Panc1 (cell line): ENCODE results near the gene C16orf89. TPM values are rescaled to one million over a fixed set of nuclear protein-coding genes. Genes with fewer than 3 reads are reported as not detected.

Source experiments
- ATAC-seq: fragments of 200-7000 bp; cut with Tn5 transposase; 2 replicates; pipeline ENCODE4 v1.9.1; 2020; ENCODE audit warnings: mild to moderate bottlenecking, moderate library complexity
- BruUV-seq: library from RNA; stranded (reverse); fragments of 400-500 nt; replicated peaks from 2 replicates; lab custom pipeline; 2021; lab: Mats Ljungman, UMichigan
- CTCF ChIA-PET: fragments of 300-600 bp; sonication (Branson Sonifier 250); formaldehyde crosslinking; loops from one replicate; lab custom pipeline; 2022; ENCODE audit warnings: antibody characterized with exemption; lab: Charles Lee
- POLR2A ChIA-PET: fragments of 300-600 bp; sonication (Branson Sonifier 250); formaldehyde crosslinking; loops from one replicate; lab custom pipeline; 2022; ENCODE audit warnings: antibody characterized with exemption; lab: Charles Lee
- DNase-seq: peaks from one replicate; pipeline ENCODE4 v3.0.0-alpha.2; 2010; ENCODE audit warnings: low read depth, low spot score
- H3K27ac ChIP-seq: 2 replicates; pipeline ENCODE4 v1.5.1; 2011; ENCODE audit warnings: mild to moderate bottlenecking, low read length, inconsistent platforms
- H3K27me3 ChIP-seq: fragments of 200-500 bp; sonication (Bioruptor generic); 2 replicates; pipeline ENCODE4 v1.6.0; 2014; ENCODE audit warnings: low read length, inconsistent platforms; ENCODE audit not compliant: control insufficient read depth, insufficient read depth
- H3K36me3 ChIP-seq: fragments of 200-500 bp; sonication (Bioruptor generic); 2 replicates; pipeline ENCODE4 v1.5.1; 2014; ENCODE audit warnings: inconsistent platforms, mild to moderate bottlenecking, low read length, moderate library complexity; ENCODE audit not compliant: control insufficient read depth, insufficient read depth
- H3K4me1 ChIP-seq: 2 replicates; pipeline ENCODE4 v1.5.1; 2011; ENCODE audit warnings: inconsistent platforms, mild to moderate bottlenecking, low read length, moderate library complexity; ENCODE audit not compliant: control insufficient read depth, insufficient read depth
- H3K4me3 ChIP-seq, 2 experiments: 2 replicates each; pipeline ENCODE4 v1.5.1; 2011 to 2012; ENCODE audit warnings: low read depth in 2 of 2, low read length in 2 of 2, mild to moderate bottlenecking in 2 of 2, inconsistent platforms in 1 of 2, moderate library complexity in 1 of 2
- H3K9me3 ChIP-seq: fragments of 200-500 bp; sonication (Bioruptor generic); 2 replicates; pipeline ENCODE4 v1.5.1; 2014; ENCODE audit warnings: low read depth, mild to moderate bottlenecking, inconsistent platforms, low read length, moderate library complexity; ENCODE audit not compliant: control insufficient read depth, insufficient read depth
- CTCF ChIP-seq: fragments of 450-650 bp; IDR thresholded peaks from 2 replicates; pipeline ENCODE4 v1.5.1; 2017; ENCODE audit warnings: mild to moderate bottlenecking
- POLR2AphosphoS5 ChIP-seq: IDR thresholded peaks from 2 replicates; pipeline ENCODE4 v1.6.1; 2012; ENCODE audit warnings: mild to moderate bottlenecking, low read depth, low read length, moderate library complexity
- REST ChIP-seq, 2 experiments: IDR thresholded peaks; 2 replicates each; pipeline ENCODE4 v1.6.1; 2011 to 2012; ENCODE audit warnings: low read depth in 2 of 2, control low read depth in 1 of 2, low read length in 1 of 2, mild to moderate bottlenecking in 1 of 2, moderate library complexity in 1 of 2; ENCODE audit not compliant: insufficient read depth in 1 of 2
- SIN3A ChIP-seq: IDR thresholded peaks from 2 replicates; pipeline ENCODE4 v1.6.1; 2012; ENCODE audit warnings: low read depth, mild to moderate bottlenecking, low read length, moderate library complexity, borderline replicate concordance; ENCODE audit not compliant: insufficient read depth
- TCF7L2 ChIP-seq: IDR thresholded peaks from 2 replicates; pipeline ENCODE4 v1.6.1; 2011; ENCODE audit warnings: mild to moderate bottlenecking, low read depth, low read length, inconsistent platforms
- in situ Hi-C: cut with HindIII; loops from 2 replicates; pipeline ENCODE4 v1.10.0; 2016; ENCODE audit warnings: low sequenced_read_pairs, low pct_unique_long_range_greater_than_20kb
- intact Hi-C: fragments of 100-400 bp; cut with micrococcal nuclease; formaldehyde crosslinking; loops from one replicate; pipeline ENCODE4 v1.10.0; 2022; ENCODE audit not compliant: unreplicated experiment
- total RNA-seq: library from RNA; stranded (reverse); gene quantifications from one replicate; pipeline ENCODE4 v1.2.1, GENCODE V29; 2021; ENCODE audit not compliant: unreplicated experiment

C16orf89 gene
- total RNA-seq, 1 experiment from 2014 or later, result not detected

GRCh38 chr16:5015351-5015750 lies 50.4 kb downstream of the C16orf89 start:
- H3K36me3 ChIP-seq, result no peaks in the 10 kb centered on the region
- H3K4me3 ChIP-seq, result no peak overlapping the region
- no TSS peak for BruUV-seq
- DNase-seq (no peak), ATAC-seq (no peak)
- H3K9me3 ChIP-seq, result no peaks in the 10 kb centered on the region
- no peaks in the 10 kb centered on the region for H3K4me1 ChIP-seq
- H3K27me3 ChIP-seq, result no peaks in the 10 kb centered on the region
- H3K27ac ChIP-seq, result no peak overlapping the region
- in situ Hi-C loops (no loop called here), intact Hi-C loops (no loop called here)
- TF ChIP-seq SIN3A (no peak), CTCF (no peak), TCF7L2 (no peak), REST (IDR thresholded peaks at IDR 0.05; ENCODE audit: insufficient read depth in 1 of 2, low read depth in 2 of 2, low read length in 1 of 2) (no peak), POLR2AphosphoS5 (no peak)
- ChIA-PET CTCF (no interaction called here), POLR2A (no interaction called here)

- Histone ChIP-seq H3K4me1 (no peaks in the 10 kb centered on the region), H3K27me3 (no peaks in the 10 kb centered on the region), H3K4me3 (no peak overlapping the region), H3K27ac (no peak overlapping the region), H3K9me3 (no peaks in the 10 kb centered on the region), H3K36me3 (no peaks in the 10 kb centered on the region)
- ChIA-PET CTCF (no interaction called here), POLR2A (no interaction called here)
- BruUV-seq, result no TSS peak
- TF ChIP-seq SIN3A, result no peak
- TF ChIP-seq TCF7L2, result no peak
- TF ChIP-seq CTCF, result no peak
- TF ChIP-seq POLR2AphosphoS5, result no peak
- TF ChIP-seq REST (IDR thresholded peaks at IDR 0.05; ENCODE audit: insufficient read depth in 1 of 2, low read depth in 2 of 2, low read length in 1 of 2), result no peak
- intact Hi-C loops (no loop called here), in situ Hi-C loops (no loop called here)
- no peak for DNase-seq
- ATAC-seq, result no peak
These were observed 52.9 kb downstream of the C16orf89 start for GRCh38 chr16:5012887-5013286.
